Measurements from ENCODE around the gene RBP5. TPM values are rescaled to one million over a fixed set of nuclear protein-coding genes. Genes with fewer than 3 reads are reported as not detected.

Gene RBP5
- total and polyA plus RNA-seq, 7 donors: 0.71 to 30.9 (median 4.0) TPM; not detected in 3

DNA sequence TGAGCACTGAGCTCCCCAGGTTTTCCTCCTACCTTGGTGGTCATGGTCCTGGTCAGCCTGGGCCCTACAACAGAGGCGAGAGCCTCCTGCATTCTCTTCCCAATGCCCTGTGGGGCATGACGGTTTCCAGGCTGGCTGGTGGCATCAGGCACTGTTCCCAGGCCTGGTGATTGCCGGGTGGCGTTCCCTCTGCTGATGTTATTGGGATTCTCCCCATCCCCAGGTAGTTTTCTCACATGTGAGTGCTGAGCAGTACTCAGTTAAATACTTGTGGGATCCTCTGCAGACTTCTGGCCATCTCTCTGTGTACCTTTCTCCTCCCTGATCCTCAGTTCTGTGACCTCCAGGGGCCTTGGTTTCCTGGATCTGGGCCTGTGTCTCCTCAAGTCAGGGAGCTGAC lies 52.2 kb downstream of the RBP5 start:
- no peak for TF ChIP-seq POLR2A (IDR thresholded peaks at IDR 0.05)
- TF ChIP-seq EP300 (IDR thresholded peaks at IDR 0.05): no peak
- TF ChIP-seq POLR2AphosphoS5 (IDR thresholded peaks at IDR 0.05): no peak
- TF ChIP-seq CTCF (IDR thresholded peaks at IDR 0.05): no peak
- Histone ChIP-seq H3K36me3 (peaks cover 5 to 15% (median 10%) of the 10 kb centered on the region in 4 donors), H3K27me3 (no peaks in the 10 kb centered on the region), H3K9me3 (no peaks in the 10 kb centered on the region), H3K4me1 (peaks cover 0 to 20% (median 16%) of the 10 kb centered on the region in 4 donors), H3K4me3 (no peak overlapping the region), H3K27ac (no peak overlapping the region)
- no peak for DNase-seq
- 94% methylated on average over 4 of the region's 4 CpGs for WGBS, 2 donors
- intact Hi-C loops (cut with DNase I): no loop called here

DNA sequence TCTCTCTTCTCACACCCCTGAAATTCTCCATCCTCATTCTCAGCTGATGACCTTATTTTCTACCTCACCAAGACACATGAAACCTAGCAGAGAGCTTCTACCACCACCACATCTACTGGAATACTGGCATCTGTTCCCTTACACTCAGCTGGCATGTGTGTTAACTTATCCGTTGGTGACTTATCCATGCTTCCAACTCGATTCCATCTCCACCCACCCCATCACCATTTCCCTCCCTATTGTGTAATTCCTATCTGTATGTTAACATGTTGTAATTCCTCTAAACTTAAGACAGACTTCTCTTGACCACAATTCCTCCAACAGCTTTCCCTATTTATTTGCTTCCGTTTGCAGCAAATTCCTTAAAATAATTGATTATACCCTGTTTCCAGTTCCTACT lies 52.8 kb downstream of the RBP5 start:
- Histone ChIP-seq H3K36me3 (peaks cover 4 to 11% (median 6%) of the 10 kb centered on the region in 4 donors), H3K9me3 (no peaks in the 10 kb centered on the region), H3K27me3 (no peaks in the 10 kb centered on the region), H3K27ac (no peak overlapping the region), H3K4me1 (peaks cover 0 to 20% (median 16%) of the 10 kb centered on the region in 4 donors), H3K4me3 (no peak overlapping the region)
- intact Hi-C loops (cut with DNase I): no loop called here
- no peak for TF ChIP-seq POLR2A (IDR thresholded peaks at IDR 0.05)
- TF ChIP-seq CTCF (IDR thresholded peaks at IDR 0.05): no peak
- DNase-seq: no peak
- 70 to 73% methylated on average over 3 of the region's 3 CpGs for WGBS, 2 donors

DNA sequence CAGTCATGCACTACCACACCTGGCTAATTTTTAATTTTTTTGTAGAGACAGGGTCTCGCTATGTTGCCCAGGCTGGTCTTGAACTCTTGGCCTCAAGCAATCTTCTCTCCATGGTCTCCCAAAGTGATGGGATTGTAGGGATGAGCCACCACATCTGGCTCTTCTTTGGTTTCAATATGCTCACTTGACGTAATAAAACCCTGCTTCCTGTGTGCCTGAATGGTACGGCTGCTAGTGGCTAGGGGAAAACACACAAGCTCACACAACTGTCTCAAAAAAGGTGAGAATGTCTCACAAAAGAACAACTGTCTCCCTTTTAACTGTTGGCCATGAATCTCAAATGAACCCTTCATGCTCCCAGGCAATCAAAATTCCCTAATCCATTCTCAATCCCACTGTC lies 53.2 kb downstream of the RBP5 start:
- TF ChIP-seq POLR2AphosphoS5 (IDR thresholded peaks at IDR 0.05) (no peak), EP300 (IDR thresholded peaks at IDR 0.05) (no peak), POLR2A (IDR thresholded peaks at IDR 0.05) (no peak), CTCF (IDR thresholded peaks at IDR 0.05) (no peak)
- DNase-seq: no peak
- WGBS, 2 donors: 72% methylated on average over 3 of the region's 3 CpGs
- Histone ChIP-seq H3K36me3 (peaks cover 0 to 11% (median 4%) of the 10 kb centered on the region in 4 donors), H3K4me3 (no peak overlapping the region), H3K27me3 (no peaks in the 10 kb centered on the region), H3K9me3 (no peaks in the 10 kb centered on the region), H3K27ac (no peak overlapping the region), H3K4me1 (peaks cover 0 to 20% (median 15%) of the 10 kb centered on the region in 4 donors)
- intact Hi-C loops (cut with DNase I): no loop called here

DNA sequence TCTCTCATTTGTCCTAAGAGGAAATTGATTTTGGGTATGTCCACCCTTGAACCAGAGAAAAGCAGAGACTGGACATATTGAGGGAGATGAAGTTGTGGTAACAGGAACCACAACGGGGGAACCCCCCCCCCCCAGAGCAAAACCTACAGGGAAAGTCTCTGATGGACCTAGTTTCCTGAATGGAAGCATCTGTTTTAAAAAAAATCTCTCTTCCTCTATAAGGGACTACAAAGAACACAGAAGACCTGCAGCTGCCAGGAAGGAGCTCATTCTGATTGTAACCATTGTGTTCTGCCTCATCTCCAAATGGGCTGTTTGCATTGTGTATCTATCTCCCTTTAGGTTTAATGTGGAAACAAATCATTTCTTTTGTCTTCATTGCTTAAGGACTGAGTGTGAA lies 54.7 kb downstream of the RBP5 start:
- Histone ChIP-seq H3K4me1 (peaks cover 0 to 13% (median 10%) of the 10 kb centered on the region in 4 donors), H3K4me3 (no peak overlapping the region), H3K9me3 (no peaks in the 10 kb centered on the region), H3K27me3 (no peaks in the 10 kb centered on the region), H3K27ac (no peak overlapping the region), H3K36me3 (peaks cover 0 to 18% (median 10%) of the 10 kb centered on the region in 4 donors)
- 27 to 50% methylated on average over 1 of the region's 1 CpG for WGBS, 2 donors
- intact Hi-C loops (cut with DNase I): no loop called here
- no peak for TF ChIP-seq POLR2AphosphoS5 (IDR thresholded peaks at IDR 0.05)
- TF ChIP-seq CTCF (IDR thresholded peaks at IDR 0.05): no peak
- no peak for TF ChIP-seq EP300 (IDR thresholded peaks at IDR 0.05)
- TF ChIP-seq POLR2A (IDR thresholded peaks at IDR 0.05): no peak
- DNase-seq: no peak

Small RNA genes lying within 50 kb of the gene (small RNA-seq; reads per million reads assigned to genes)
- 0 reads per million in 3 donors for gene RNU6-485P

Other genes starting within 250 kb of the RBP5 start
- gene LRRC23, start 224.1 kb downstream of the RBP5 start, total RNA-seq: 10 to 100 TPM; 12.2 to 21.0 (median 13.5) TPM
- 10 to 100 TPM in 1 of 3 donors, 1 to 10 TPM in 2; 5.3 to 11.4 (median 5.5) TPM for gene LRRC23, start 224.1 kb downstream of the RBP5 start, polyA plus RNA-seq
- gene ENO2, start 214.3 kb downstream of the RBP5 start, total RNA-seq: 10 to 100 TPM; 26.3 to 37.5 (median 35.0) TPM
- 10 to 100 TPM in 1 of 3 donors, 1 to 10 TPM in 2; 1.8 to 15.6 (median 3.0) TPM for gene ENO2, start 214.3 kb downstream of the RBP5 start, polyA plus RNA-seq
- gene ATN1, start 200.9 kb downstream of the RBP5 start, total RNA-seq: 100 to 1,000 TPM in 1 of 4 donors, 10 to 100 TPM in 3; 46.4 to 138 (median 60.3) TPM
- 10 to 100 TPM; 30.1 to 78.8 (median 33.0) TPM for gene ATN1, start 200.9 kb downstream of the RBP5 start, polyA plus RNA-seq
- not detected for gene RNU7-1, start 185.1 kb downstream of the RBP5 start, total RNA-seq
- gene RNU7-1, start 185.1 kb downstream of the RBP5 start, polyA plus RNA-seq: not detected
- 100 to 1,000 TPM; 465 to 697 (median 652) TPM for gene C12orf57, start 184.9 kb downstream of the RBP5 start, total RNA-seq
- gene C12orf57, start 184.9 kb downstream of the RBP5 start, polyA plus RNA-seq: 100 to 1,000 TPM; 305 to 810 (median 418) TPM
- gene PTPN6, start 177.5 kb downstream of the RBP5 start, total RNA-seq: 10 to 100 TPM in 3 of 4 donors, 1 to 10 TPM in 1; 5.3 to 13.6 (median 11.8) TPM
- 10 to 100 TPM; 42.1 to 92.4 (median 67.3) TPM for gene PTPN6, start 177.5 kb downstream of the RBP5 start, polyA plus RNA-seq
- gene PHB2, start 158.2 kb downstream of the RBP5 start, total RNA-seq: 100 to 1,000 TPM; 211 to 327 (median 285) TPM
- gene PHB2, start 158.2 kb downstream of the RBP5 start, polyA plus RNA-seq: 100 to 1,000 TPM; 180 to 283 (median 184) TPM
- 10 to 100 TPM; 18.8 to 32.3 (median 22.7) TPM for gene EMG1, start 158.0 kb downstream of the RBP5 start, total RNA-seq
- 10 to 100 TPM; 19.2 to 33.0 (median 21.3) TPM for gene EMG1, start 158.0 kb downstream of the RBP5 start, polyA plus RNA-seq
- 10 to 100 TPM; 18.6 to 27.0 (median 25.4) TPM for gene LPCAT3, start 110.4 kb downstream of the RBP5 start, total RNA-seq
- gene LPCAT3, start 110.4 kb downstream of the RBP5 start, polyA plus RNA-seq: 10 to 100 TPM in 2 of 3 donors, 1 to 10 TPM in 1; 7.8 to 47.9 (median 16.9) TPM
- gene C1S, start 68.2 kb downstream of the RBP5 start, total RNA-seq: 100 to 1,000 TPM; 420 to 622 (median 463) TPM
- gene C1S, start 68.2 kb downstream of the RBP5 start, polyA plus RNA-seq: 100 to 1,000 TPM in 1 of 3 donors, 10 to 100 TPM in 2; 15.5 to 244 (median 52.9) TPM
- 100 to 1,000 TPM; 328 to 493 (median 467) TPM for gene C1R, start 36.4 kb downstream of the RBP5 start, total RNA-seq
- 100 to 1,000 TPM in 1 of 3 donors, 10 to 100 TPM in 2; 23.8 to 257 (median 54.1) TPM for gene C1R, start 36.4 kb downstream of the RBP5 start, polyA plus RNA-seq
- 10 to 100 TPM; 44.2 to 82.6 (median 65.3) TPM for gene C1RL, start 19.7 kb downstream of the RBP5 start, total RNA-seq
- gene C1RL, start 19.7 kb downstream of the RBP5 start, polyA plus RNA-seq: 10 to 100 TPM in 2 of 3 donors, 1 to 10 TPM in 1; 9.9 to 45.5 (median 12.0) TPM
- 10 to 100 TPM; 11.5 to 41.5 (median 19.3) TPM for gene CLSTN3, start 1.5 kb upstream of the RBP5 start, total RNA-seq
- 10 to 100 TPM in 1 of 3 donors, 1 to 10 TPM in 2; 3.7 to 25.9 (median 6.0) TPM for gene CLSTN3, start 1.5 kb upstream of the RBP5 start, polyA plus RNA-seq
- 10 to 100 TPM; 22.7 to 48.5 (median 35.3) TPM for gene PEX5, start 60.8 kb upstream of the RBP5 start, total RNA-seq
- gene PEX5, start 60.8 kb upstream of the RBP5 start, polyA plus RNA-seq: 10 to 100 TPM; 13.9 to 29.9 (median 27.0) TPM
- not detected for gene ACSM4, start 175.2 kb upstream of the RBP5 start, total RNA-seq
- gene ACSM4, start 175.2 kb upstream of the RBP5 start, polyA plus RNA-seq: not detected